Suprapubic skin (tissue), 4 donors: ENCODE measurements around the gene CASKIN2. TPM values are rescaled to one million over a fixed set of nuclear protein-coding genes. Genes with fewer than 3 reads are reported as not detected.

Experiments
- DNase-seq, 2 donors: peaks; one replicate each; pipeline ENCODE4 v3.0.0-alpha.2; 2019; ENCODE audit warnings: low spot score in 2 of 2
- H3K27ac ChIP-seq: fragments of 200-600 bp; sonication (generic); one replicate; pipeline ENCODE4 v1.5.1; 2019
- H3K27me3 ChIP-seq: fragments of 200-600 bp; sonication (generic); one replicate; pipeline ENCODE4 v1.5.1; 2019
- H3K36me3 ChIP-seq: fragments of 200-600 bp; sonication (generic); one replicate; pipeline ENCODE4 v1.5.1; 2019
- H3K4me1 ChIP-seq: fragments of 200-600 bp; sonication (generic); one replicate; pipeline ENCODE4 v1.5.1; 2019
- H3K4me3 ChIP-seq: fragments of 200-600 bp; sonication (generic); one replicate; pipeline ENCODE4 v1.5.1; 2019; ENCODE audit warnings: mild to moderate bottlenecking
- H3K9me3 ChIP-seq: fragments of 200-600 bp; sonication (generic); one replicate; pipeline ENCODE4 v1.5.1; 2019
- EP300 ChIP-seq: sonication (generic); formaldehyde crosslinking; IDR thresholded peaks from one replicate; pipeline ENCODE4 v1.6.1; 2017; ENCODE audit warnings: antibody characterized with exemption
- POLR2A ChIP-seq, 2 donors: fragments of 450-650 bp; IDR thresholded peaks; one replicate each; pipeline ENCODE4 v1.6.1; 2017; ENCODE audit warnings: antibody characterized with exemption in 2 of 2, mild to moderate bottlenecking in 2 of 2, moderate library complexity in 2 of 2
- POLR2AphosphoS5 ChIP-seq, 3 donors: sonication (generic); formaldehyde crosslinking; IDR thresholded peaks; one replicate each; pipeline ENCODE4 v1.6.1; 2017; ENCODE audit warnings: antibody characterized with exemption in 3 of 3
- WGBS: methylation state at CpG from one replicate; pipeline ENCODE4 v1.1.5; 2018; 5-methylcytosine and 5-hydroxymethylcytosine counted together
- total RNA-seq, 4 donors: library from RNA; depleted of rRNA; stranded (reverse); fragments of >200 nt; gene quantifications; one replicate each; pipeline ENCODE4 v1.1.0, GENCODE V29; 2016
- TF ChIP-seq, protein P1 (sequence below), 2 donors: fragments of 200-600 bp in 1 of 2; fragments of 450-650 bp in 1 of 2; sonication (generic) in 1 of 2; IDR thresholded peaks; one replicate each; pipeline ENCODE4 v1.5.1; 2016 to 2019; ENCODE audit warnings: antibody characterized with exemption in 2 of 2, mild to moderate bottlenecking in 1 of 2, moderate library complexity in 1 of 2

The CASKIN2 gene
- total RNA-seq, 4 donors from 2014 or later: 18.7 to 25.1 (median 22.1) TPM

DNA sequence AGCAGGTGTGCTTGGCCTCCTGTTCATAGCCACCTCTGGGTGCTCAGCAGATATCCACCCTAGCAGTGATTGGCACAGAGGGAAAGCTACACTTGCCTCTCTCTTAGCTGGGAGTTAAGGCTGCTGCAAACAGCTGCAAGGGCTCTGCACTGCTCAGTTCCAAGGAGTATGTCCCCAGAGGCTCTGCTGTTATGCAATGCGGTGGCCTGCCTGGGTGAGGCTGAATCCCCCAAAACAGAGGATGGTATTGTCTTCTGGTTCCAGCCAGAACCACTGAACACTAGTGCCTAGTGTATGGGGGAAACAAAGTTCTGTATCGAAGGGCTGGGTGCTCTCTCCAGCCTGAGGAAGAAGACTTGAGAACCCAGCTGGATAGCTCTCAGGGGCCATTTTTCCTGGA lies 42.1 kb downstream of the CASKIN2 start:
- peaks cover 29% of the 10 kb centered on the region for H3K4me1 ChIP-seq
- WGBS: 100% methylated on average over 1 of the region's 2 CpGs
- H3K4me3 ChIP-seq: no peak overlapping the region
- peaks cover 27% of the 10 kb centered on the region for H3K36me3 ChIP-seq
- H3K9me3 ChIP-seq: no peaks in the 10 kb centered on the region
- H3K27ac ChIP-seq: no peak overlapping the region
- no peaks in the 10 kb centered on the region for H3K27me3 ChIP-seq
- no peak for DNase-seq
- TF ChIP-seq, protein P1, sequence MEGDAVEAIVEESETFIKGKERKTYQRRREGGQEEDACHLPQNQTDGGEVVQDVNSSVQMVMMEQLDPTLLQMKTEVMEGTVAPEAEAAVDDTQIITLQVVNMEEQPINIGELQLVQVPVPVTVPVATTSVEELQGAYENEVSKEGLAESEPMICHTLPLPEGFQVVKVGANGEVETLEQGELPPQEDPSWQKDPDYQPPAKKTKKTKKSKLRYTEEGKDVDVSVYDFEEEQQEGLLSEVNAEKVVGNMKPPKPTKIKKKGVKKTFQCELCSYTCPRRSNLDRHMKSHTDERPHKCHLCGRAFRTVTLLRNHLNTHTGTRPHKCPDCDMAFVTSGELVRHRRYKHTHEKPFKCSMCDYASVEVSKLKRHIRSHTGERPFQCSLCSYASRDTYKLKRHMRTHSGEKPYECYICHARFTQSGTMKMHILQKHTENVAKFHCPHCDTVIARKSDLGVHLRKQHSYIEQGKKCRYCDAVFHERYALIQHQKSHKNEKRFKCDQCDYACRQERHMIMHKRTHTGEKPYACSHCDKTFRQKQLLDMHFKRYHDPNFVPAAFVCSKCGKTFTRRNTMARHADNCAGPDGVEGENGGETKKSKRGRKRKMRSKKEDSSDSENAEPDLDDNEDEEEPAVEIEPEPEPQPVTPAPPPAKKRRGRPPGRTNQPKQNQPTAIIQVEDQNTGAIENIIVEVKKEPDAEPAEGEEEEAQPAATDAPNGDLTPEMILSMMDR (IDR thresholded peaks at IDR 0.05): no peak
- TF ChIP-seq POLR2A (IDR thresholded peaks at IDR 0.05) (no peak), EP300 (no peak), POLR2AphosphoS5 (IDR thresholded peaks at IDR 0.05) (no peak)

DNA sequence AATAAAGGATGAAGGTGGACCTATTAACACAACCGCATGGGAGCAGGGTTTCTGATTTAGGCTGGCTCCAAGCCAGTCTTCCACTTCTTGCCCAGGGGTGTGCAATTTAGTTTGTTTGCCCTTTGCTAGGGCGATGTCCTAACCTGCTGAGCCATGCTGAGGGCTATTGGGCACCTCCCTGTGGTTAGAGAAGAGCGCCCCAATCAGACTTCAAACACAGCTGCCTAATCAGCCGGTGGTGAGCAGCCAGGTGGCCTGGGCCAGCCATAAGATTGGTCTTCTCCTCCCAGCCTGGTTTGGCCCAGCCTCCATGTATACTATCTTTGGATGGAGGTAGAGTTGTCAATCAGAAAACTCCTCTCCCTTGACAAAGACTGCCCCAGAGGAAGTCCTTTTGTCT lies 43.2 kb downstream of the CASKIN2 start:
- no peak for DNase-seq
- no peak overlapping the region for H3K27ac ChIP-seq
- no peak overlapping the region for H3K4me3 ChIP-seq
- 55% methylated on average over 4 of the region's 4 CpGs for WGBS
- no peak for TF ChIP-seq EP300
- TF ChIP-seq, protein P1 (IDR thresholded peaks at IDR 0.05): no peak
- no peak for TF ChIP-seq POLR2A (IDR thresholded peaks at IDR 0.05)
- TF ChIP-seq POLR2AphosphoS5 (IDR thresholded peaks at IDR 0.05): no peak
- H3K27me3 ChIP-seq: no peaks in the 10 kb centered on the region
- H3K9me3 ChIP-seq: no peaks in the 10 kb centered on the region
- peaks cover 27% of the 10 kb centered on the region for H3K36me3 ChIP-seq
- H3K4me1 ChIP-seq: peaks cover 33% of the 10 kb centered on the region

DNA sequence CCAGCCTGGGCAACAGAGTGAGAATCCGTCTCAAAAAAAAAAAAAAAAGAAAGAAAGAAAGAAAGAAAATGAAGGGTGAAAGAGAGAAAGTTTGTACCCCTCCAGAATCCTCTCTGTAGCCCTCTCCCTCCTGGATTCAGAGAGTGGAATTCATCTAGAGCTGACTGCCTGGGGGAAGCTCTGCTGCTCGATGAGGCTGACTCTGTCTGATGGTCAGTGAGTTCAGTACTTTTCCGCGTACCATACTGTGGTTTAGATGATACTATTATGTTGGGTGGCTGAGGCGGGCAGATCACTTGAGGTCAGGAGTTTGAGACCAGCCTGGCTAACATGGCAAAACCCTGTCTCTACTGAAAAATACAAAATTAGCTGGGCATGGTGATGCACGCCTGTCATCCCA lies 44.1 kb downstream of the CASKIN2 start:
- DNase-seq: no peak
- Histone ChIP-seq H3K4me3 (no peak overlapping the region), H3K4me1 (peaks cover 24% of the 10 kb centered on the region), H3K27ac (no peak overlapping the region), H3K36me3 (peaks cover 27% of the 10 kb centered on the region), H3K27me3 (no peaks in the 10 kb centered on the region), H3K9me3 (no peaks in the 10 kb centered on the region)
- no peak for TF ChIP-seq POLR2A (IDR thresholded peaks at IDR 0.05)
- TF ChIP-seq POLR2AphosphoS5 (IDR thresholded peaks at IDR 0.05): no peak
- TF ChIP-seq EP300: no peak
- TF ChIP-seq, protein P1 (IDR thresholded peaks at IDR 0.05): no peak
- 92% methylated on average over 6 of the region's 6 CpGs for WGBS

DNA sequence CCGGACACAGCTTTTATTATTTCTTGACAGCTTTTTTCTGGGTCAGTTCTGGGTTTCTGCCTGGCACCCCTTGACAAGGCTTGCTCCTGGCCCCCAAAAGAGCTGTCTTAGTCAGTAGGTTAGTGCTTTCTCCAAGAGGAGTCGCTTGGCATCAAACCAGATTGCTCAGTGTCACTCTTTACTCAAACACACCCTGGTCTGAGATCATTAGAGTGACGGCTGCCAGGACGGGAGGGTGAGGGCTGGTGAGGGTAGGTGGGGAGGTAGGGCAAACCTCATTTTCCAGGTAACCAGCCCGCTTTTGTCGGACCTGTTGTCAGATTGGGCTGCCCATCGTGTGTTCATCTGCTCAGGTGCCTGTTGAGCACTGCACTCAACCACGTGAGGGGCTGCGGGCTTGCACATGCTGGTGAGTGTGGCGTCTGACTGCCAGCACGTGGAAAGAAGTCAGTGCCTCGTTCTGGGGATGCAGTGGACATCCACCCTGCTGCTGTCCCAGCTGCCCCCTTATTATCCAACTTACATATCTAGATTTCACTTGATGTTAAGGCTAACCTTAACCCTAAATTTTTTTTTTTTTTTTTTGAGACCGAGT lies 46.5 kb downstream of the CASKIN2 start:
- TF ChIP-seq POLR2A (IDR thresholded peaks at IDR 0.05): no peak
- no peak for TF ChIP-seq EP300
- TF ChIP-seq POLR2AphosphoS5 (IDR thresholded peaks at IDR 0.05): no peak
- TF ChIP-seq, protein P1 (IDR thresholded peaks at IDR 0.05): no peak
- H3K27me3 ChIP-seq: no peaks in the 10 kb centered on the region
- DNase-seq: no peak
- H3K9me3 ChIP-seq: no peaks in the 10 kb centered on the region
- H3K4me3 ChIP-seq: no peak overlapping the region
- H3K36me3 ChIP-seq: peaks cover 14% of the 10 kb centered on the region
- H3K27ac ChIP-seq: no peak overlapping the region
- H3K4me1 ChIP-seq: peaks cover 14% of the 10 kb centered on the region
- 69% methylated on average over 13 of the region's 13 CpGs for WGBS

DNA sequence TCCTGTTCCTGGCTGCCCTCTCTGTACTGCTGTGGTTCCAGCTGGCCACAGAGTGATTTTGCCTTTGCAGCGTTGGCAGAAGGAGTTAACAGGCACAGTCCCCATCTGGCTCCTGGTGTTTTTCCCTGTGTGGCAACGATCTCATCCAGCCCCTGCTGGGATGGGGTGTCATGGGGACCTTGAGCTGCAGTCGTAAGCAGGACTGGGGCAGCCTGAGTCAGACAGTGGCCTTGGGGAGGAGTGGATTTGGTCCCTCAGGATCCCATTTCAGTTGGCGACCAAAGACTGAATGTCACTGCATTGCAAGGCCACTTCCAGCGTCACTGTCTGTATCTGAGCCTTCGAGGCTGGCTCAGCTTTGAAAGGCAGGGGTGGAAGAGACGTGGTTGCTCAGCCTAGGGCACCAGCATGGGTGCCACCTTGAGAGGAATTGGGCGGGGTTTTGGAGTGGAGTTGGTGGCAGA lies 47.0 kb downstream of the CASKIN2 start:
- TF ChIP-seq, protein P1 (IDR thresholded peaks at IDR 0.05): no peak
- TF ChIP-seq EP300 (no peak), POLR2AphosphoS5 (IDR thresholded peaks at IDR 0.05) (no peak), POLR2A (IDR thresholded peaks at IDR 0.05) (no peak)
- Histone ChIP-seq H3K36me3 (peaks cover 13% of the 10 kb centered on the region), H3K27me3 (no peaks in the 10 kb centered on the region), H3K4me1 (peaks cover 14% of the 10 kb centered on the region), H3K9me3 (no peaks in the 10 kb centered on the region), H3K27ac (no peak overlapping the region), H3K4me3 (no peak overlapping the region)
- no peak for DNase-seq
- WGBS: 61% methylated on average over 8 of the region's 8 CpGs
